NK-92 treated with Interleukin-12 subunit alpha and Interleukin-12 subunit beta, amount 100 ng/mL, for 24 hours (cell line): ENCODE data around the gene PDK1.
"Not testable (repeated sequence)": the region's sequence is repeated elsewhere in the genome, so short reads cannot be mapped to it uniquely, and the experiment has no call there.

ENCODE experiments used
- DNase-seq: peaks from one replicate; lab custom pipeline; 2025; lab: John Stamatoyannopoulos, UW

Gene PDK1

DNA sequence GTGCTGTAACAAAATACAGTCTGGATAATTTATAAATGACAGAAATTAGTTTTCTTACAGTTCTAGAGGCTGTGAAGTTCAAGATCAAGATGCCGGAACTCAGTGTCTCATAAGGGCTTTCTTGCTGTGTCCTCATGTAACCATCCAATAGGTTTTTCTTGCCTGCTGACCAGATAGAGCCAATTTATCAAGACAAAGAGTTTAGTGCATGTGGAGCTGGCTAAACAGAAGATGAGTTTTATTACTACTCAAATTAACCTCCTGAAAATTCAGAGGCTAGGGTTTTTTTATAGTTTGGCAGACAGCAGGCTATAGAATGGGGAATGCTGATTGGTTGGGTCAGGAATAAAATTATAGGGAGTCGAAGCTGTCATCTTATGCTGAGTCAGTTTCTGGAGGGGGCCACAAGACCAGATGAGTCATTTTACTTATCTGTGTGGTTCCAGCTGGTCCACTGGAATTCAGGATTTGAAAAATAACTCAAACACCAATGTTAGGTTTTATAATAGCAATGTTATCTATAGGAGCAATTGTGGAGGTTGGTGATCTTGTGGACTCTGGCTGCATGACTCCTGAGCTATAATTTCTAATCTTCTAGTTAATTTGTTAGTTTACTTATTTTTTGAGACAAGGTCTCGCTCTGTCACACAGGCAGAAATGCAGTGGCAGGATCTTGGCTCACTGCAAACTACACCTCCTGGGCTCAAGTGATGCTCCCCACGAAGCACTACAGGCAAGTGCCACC lies 3.2 kb upstream of the PDK1 start:
- no peak for DNase-seq

- no peak for DNase-seq
Measured at GRCh38 chr2:172554352-172555271, 1.3 kb upstream of the PDK1 start.

DNA sequence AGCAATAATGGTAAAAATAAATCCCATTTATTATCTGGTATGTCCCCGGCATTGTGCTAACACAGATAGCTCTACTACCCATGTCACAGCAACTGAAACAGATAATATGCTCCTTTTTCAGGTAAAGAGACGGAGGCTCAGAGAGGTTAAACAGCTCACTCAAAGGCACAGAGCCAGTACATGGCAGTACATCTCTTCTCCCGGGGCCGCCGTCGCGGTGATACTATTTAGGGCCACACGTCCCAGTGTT lies 693 bp upstream of the PDK1 start:
- peak; percentile 17 for DNase-seq

- DNase-seq = peak; percentile 65
Measured at GRCh38 chr2:172556284-172557033, 569 bp downstream of the PDK1 start.

GRCh38 chr2:172558372-172558771 lies 2.5 kb downstream of the PDK1 start:
- no peak for DNase-seq

- no peak for DNase-seq
Measured at GRCh38 chr2:172560721-172561120, 4.8 kb downstream of the PDK1 start.

DNA sequence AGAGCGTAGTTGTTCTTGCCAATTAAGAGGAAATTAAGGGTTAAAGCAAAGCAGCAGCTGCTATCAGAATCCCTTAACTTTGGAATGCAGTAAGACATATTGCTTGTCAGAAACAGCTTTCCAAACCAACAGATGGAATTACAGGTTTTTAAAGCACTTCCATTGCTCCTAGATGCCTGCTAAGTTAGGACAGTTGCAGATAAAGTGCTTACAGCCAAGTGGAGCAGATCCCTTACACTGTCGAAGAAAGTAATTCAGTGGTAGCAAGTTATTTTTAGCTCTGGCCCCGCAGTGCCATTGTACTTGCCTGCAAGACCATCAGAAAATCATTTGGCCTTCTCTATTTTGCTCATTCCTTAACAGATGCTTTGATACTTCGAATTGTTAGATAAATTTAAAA lies 5.4 kb downstream of the PDK1 start:
- no peak for DNase-seq

DNA sequence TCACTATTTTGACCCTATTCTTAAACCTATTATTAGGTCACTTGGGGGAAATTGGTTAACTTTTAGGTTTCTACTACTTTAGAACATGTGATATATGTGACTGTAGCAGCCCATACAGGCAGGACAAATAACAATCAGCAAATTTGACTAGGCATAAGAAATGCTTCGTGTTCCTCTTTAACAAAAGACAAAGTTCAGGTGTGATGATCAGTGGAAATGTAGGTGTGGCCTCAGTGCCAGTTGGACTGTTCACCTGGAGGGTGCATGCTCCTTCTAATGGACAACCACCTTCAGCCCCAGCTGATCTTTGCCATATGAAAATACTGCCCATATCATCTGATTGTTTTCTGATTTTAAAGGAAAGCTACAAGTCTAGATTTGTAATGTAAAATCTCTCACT lies 6.4 kb downstream of the PDK1 start:
- no peak for DNase-seq

DNA sequence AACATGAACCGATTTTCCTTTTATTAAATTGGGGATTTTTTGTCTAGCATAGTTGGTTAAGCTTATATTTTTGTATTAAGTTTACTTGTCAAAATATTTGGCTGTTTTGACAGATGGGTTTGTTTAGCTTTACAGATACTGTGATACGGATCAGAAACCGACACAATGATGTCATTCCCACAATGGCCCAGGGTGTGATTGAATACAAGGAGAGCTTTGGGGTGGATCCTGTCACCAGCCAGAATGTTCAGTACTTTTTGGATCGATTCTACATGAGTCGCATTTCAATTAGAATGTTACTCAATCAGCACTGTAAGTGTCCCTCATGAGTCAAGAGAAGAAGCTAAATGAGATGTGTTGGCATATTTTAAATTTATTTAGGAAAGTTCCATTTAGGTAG lies 8.5 kb downstream of the PDK1 start:
- DNase-seq = no peak

DNA sequence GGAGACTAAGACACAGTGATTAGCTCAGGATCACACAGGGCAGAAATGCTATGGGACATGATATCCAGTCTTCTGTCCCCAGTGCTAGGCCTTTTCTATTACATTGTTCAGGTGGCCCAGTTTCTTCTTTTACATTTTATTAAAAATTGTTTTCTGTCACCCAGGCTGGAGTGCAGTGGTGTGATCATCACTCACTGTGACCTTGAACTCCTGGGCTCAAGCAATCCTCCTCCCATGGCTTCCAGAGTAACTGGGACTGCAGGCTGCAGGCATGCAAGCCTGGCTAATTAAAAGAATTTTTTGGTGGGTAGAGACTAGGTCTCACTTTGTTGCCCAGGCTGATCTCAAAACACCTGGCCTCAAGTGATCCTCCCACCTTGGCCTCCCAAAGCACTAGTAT lies 15.4 kb downstream of the PDK1 start:
- DNase-seq = no peak

GRCh38 chr2:172572981-172573380 lies 17.1 kb downstream of the PDK1 start:
- DNase-seq = no peak

DNA sequence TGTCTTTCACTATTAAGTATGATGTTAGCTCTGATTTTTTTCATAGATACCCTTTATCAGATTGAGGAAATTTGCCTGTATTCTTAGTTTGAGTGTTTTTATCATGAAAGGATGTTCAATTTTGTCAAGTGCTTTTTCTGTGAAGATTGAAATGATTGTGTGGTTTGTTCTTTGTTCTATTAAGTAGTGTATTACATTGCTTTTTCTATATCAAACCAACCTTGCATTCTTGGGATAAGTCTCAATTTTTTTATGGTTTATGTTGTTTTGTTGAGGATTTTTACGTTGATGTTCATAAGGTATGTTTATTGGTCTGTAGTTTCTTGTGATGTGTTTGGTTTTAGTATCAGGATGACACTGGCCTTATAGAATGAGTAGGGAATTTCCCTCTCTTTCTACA lies 19.1 kb downstream of the PDK1 start:
- DNase-seq = no peak

DNA sequence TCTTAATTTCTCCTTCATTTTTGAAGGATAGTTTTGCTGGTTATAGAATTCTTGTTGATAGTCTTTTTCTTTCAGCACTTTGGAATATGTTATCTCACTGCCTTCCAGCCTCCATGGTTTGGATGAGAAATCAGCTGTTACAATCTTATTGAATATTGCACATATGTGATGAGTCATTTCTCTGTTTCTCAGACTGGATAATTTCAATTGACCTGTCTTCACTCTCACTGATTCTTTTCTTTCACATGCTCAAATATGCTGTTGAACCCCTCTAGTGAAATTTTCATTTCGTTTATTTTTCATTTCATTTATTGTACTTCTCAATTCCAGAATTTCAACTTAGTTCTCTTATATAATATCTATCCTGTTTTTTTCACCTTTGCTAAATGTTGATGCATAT lies 22.2 kb downstream of the PDK1 start:
- no peak for DNase-seq

DNA sequence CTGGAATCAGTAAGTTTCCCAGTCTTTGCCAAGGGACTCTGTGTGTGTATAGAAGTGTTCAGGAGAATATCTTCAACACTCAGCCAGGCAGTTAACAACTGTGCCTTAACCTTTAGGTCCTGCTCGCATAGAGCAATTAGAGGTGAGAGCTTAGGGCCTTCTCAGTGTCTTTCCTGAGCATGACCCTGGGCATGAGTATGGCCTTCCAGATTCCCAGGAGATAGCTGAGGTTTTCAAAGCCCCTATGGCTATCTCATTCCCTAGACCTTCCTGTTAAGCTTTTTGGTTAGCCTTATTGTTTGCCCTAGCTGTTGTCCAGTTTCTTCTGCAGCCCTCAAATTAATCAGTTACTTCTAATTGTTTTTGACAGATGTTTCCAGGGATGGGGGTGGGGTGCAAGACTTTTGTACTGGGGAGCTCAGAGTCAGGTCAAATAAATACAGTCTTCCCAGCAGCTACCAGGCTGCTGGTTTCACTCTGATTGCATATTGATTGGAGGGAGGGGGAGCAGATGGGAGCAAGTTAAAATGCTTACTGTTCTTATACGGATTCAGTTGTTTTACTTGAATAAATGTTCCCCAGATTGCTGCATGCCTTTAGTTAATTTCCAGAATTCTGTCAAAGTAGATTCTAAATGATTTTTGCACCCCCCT lies 23.1 kb downstream of the PDK1 start:
- DNase-seq = no peak

DNA sequence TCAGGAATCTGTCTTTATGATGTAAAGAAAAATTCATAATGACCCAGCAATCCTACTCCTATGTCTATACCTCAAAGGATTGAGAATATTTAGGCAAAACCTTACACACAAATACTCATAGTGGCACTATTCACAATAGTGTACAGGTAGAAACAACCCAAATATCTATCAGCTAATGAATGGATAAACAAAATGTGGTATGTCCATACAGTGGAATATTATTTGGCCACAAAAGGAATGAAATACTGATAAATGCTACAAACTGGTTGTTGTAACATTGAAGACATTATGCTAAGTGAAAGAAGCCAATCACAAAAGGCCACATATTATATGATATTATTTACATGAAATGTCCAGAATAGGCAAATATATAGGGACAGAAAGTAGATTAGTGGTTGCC lies 24.7 kb downstream of the PDK1 start:
- DNase-seq = no peak

- DNase-seq = no peak
Measured at GRCh38 chr2:172582656-172583055, 26.8 kb downstream of the PDK1 start.

DNA sequence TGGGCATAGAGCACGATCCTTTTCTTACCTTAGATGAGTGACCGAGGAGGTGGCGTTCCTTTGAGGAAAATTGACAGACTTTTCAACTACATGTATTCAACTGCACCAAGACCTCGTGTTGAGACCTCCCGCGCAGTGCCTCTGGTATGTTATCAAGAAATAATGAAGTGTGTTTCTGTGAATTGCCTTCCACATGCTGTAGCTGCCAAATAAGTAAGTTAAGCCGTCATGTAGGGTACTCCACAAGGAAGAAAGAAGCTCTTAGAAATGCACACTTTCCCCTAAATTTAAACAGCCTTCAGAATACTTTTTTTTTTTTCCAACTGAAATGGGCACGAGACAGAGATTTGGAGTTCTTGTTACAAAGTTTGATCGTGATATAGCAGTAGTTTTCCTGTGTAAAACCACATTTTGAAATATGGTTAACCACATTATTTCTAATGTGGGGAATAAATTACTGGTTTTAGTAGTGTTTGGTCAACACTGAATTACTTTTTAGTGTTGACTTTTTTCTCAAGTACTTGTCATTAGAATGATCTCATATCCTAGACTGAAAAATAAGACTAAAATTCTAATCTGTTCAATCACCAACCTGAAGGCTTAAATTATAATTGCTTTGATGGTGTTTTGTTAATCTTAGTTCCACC lies 30.5 kb downstream of the PDK1 start:
- DNase-seq = no peak

- DNase-seq = not testable (repeated sequence)
Measured at GRCh38 chr2:172587231-172587630, 31.3 kb downstream of the PDK1 start.

DNA sequence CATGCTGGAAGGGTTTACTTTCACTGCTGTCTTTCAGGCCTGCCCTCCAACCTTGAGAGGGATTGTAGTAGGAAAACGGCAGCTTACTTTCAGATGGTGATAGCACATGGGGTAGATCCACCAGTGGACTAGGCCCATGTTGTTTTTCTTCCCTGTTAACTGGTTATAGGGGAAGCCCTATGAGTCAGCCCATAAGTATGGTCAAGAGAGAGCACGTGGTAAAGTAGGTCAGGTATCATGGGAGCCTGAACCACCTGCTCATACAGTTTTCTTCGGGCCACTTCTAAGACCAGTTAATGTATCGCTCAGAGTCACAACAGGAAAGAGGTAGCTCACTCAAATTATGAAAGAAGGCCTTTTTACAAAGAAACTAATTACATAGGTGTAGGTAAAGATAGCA lies 33.0 kb downstream of the PDK1 start:
- no peak for DNase-seq

- not testable (repeated sequence) for DNase-seq
Measured at GRCh38 chr2:172591386-172591785, 35.5 kb downstream of the PDK1 start.

DNA sequence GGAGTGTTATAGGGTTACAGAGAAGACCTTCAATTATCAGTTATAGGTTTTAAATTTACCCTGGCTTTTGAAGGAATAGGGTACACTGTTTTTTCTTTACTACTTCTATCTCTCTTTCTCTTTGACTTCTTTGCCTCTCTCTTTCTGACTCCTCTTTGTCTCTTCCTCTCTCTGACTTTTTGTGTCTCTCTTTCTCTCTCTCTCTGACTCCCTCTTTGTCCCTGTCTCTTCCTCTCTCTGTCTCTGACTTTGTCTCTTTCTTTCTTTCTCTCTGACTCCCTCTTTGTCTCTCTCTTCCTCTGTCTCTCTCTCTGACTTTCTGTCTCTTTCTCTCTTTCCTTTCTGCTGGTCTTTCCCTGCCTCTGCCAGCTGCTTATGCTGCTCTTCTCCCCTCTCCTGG lies 36.3 kb downstream of the PDK1 start:
- not testable (repeated sequence) for DNase-seq

GRCh38 chr2:172596776-172597175 lies 40.9 kb downstream of the PDK1 start:
- no peak for DNase-seq
